CD4-positive, alpha-beta T cell treated with Interleukin-12 subunit alpha and Interleukin-12 subunit beta, for 1 hour (primary cell): ENCODE measurements around the gene STOML1.

Source experiments
- DNase-seq: peaks from one replicate; pipeline ENCODE4 v3.0.0-alpha.2; 2020

The STOML1 gene

GRCh38 chr15:73959012-73959581 lies 33.0 kb downstream of the STOML1 start:
- peak; percentile 52 for DNase-seq

- DNase-seq, result no peak
Measured at GRCh38 chr15:73957785-73958184, 34.3 kb downstream of the STOML1 start.

GRCh38 chr15:73957276-73957675 lies 34.8 kb downstream of the STOML1 start:
- no peak for DNase-seq

GRCh38 chr15:73956743-73957135 lies 35.4 kb downstream of the STOML1 start:
- no peak for DNase-seq

- DNase-seq, result no peak
Measured at GRCh38 chr15:73955861-73956742, 36.0 kb downstream of the STOML1 start.

- no peak for DNase-seq
Measured at GRCh38 chr15:73955326-73955725, 36.8 kb downstream of the STOML1 start.

GRCh38 chr15:73954188-73955145 lies 37.6 kb downstream of the STOML1 start:
- no peak for DNase-seq

- DNase-seq, result no peak
Measured at GRCh38 chr15:73952913-73953750, 39.0 kb downstream of the STOML1 start.

GRCh38 chr15:73952171-73952912 lies 39.8 kb downstream of the STOML1 start:
- DNase-seq, result no peak

GRCh38 chr15:73951601-73952000 lies 40.5 kb downstream of the STOML1 start:
- no peak for DNase-seq

- DNase-seq, result peak; percentile 73
Measured at GRCh38 chr15:73950831-73951561, 41.1 kb downstream of the STOML1 start.

GRCh38 chr15:73950479-73950830 lies 41.6 kb downstream of the STOML1 start:
- no peak for DNase-seq

- no peak for DNase-seq
Measured at GRCh38 chr15:73949496-73949895, 42.6 kb downstream of the STOML1 start.

GRCh38 chr15:73948982-73949381 lies 43.1 kb downstream of the STOML1 start:
- DNase-seq, result no peak

GRCh38 chr15:73948396-73948795 lies 43.7 kb downstream of the STOML1 start:
- no peak for DNase-seq

- DNase-seq, result no peak
Measured at GRCh38 chr15:73947651-73948050, 44.4 kb downstream of the STOML1 start.

- DNase-seq, result no peak
Measured at GRCh38 chr15:73946795-73947370, 45.2 kb downstream of the STOML1 start.

- DNase-seq, result no peak
Measured at GRCh38 chr15:73946046-73946721, 45.9 kb downstream of the STOML1 start.

- no peak for DNase-seq
Measured at GRCh38 chr15:73945130-73945508, 47.0 kb downstream of the STOML1 start.
